Mesenchymal stem cell (in vitro differentiated cells and primary cell): ENCODE data around the gene SELENBP1.

Source experiments
- DNase-seq: peaks from one replicate; pipeline ENCODE4 v3.0.0-alpha.2; 2013
- H2AFZ ChIP-seq: one replicate; pipeline ENCODE4 v1.6.1; 2013; ENCODE audit warnings: low read depth, mild to moderate bottlenecking, control low read depth, inconsistent platforms, low read length, moderate library complexity
- H2AK5ac ChIP-seq: 2 replicates; pipeline ENCODE4 v1.6.1; 2013; ENCODE audit warnings: low read length, moderate library complexity, mild to moderate bottlenecking, inconsistent platforms; ENCODE audit not compliant: severe bottlenecking
- H2BK120ac ChIP-seq: one replicate; pipeline ENCODE4 v1.6.1; 2013; ENCODE audit warnings: low read depth, mild to moderate bottlenecking, inconsistent platforms, low read length, moderate library complexity
- H2BK12ac ChIP-seq, 2 experiments: one replicate each; pipeline ENCODE4 v1.6.1; 2013; ENCODE audit warnings: inconsistent platforms in 2 of 2, low read length in 2 of 2, mild to moderate bottlenecking in 2 of 2, moderate library complexity in 2 of 2, control low read depth in 1 of 2
- H2BK15ac ChIP-seq: one replicate; pipeline ENCODE4 v1.6.1; 2013; ENCODE audit warnings: mild to moderate bottlenecking, low read depth, inconsistent platforms; ENCODE audit not compliant: poor library complexity, severe bottlenecking
- H2BK5ac ChIP-seq: 2 replicates; pipeline ENCODE4 v1.6.1; 2013; ENCODE audit warnings: low read depth, mild to moderate bottlenecking, low read length, control low read depth, inconsistent platforms; ENCODE audit not compliant: poor library complexity, severe bottlenecking
- H3K14ac ChIP-seq, 2 experiments: one replicate each; pipeline ENCODE4 v1.6.1; 2013; ENCODE audit warnings: inconsistent platforms in 2 of 2, low read length in 2 of 2, control low read depth in 1 of 2, mild to moderate bottlenecking in 1 of 2, moderate library complexity in 1 of 2
- H3K18ac ChIP-seq, 2 experiments: one replicate each; pipeline ENCODE4 v1.6.1; 2013; ENCODE audit warnings: inconsistent platforms in 2 of 2, low read length in 2 of 2, control low read depth in 1 of 2, low read depth in 1 of 2, mild to moderate bottlenecking in 1 of 2
- H3K23ac ChIP-seq, 2 experiments: one replicate each; pipeline ENCODE4 v1.6.1; 2013; ENCODE audit warnings: inconsistent platforms in 2 of 2, low read length in 2 of 2, mild to moderate bottlenecking in 2 of 2, moderate library complexity in 2 of 2, control low read depth in 1 of 2
- H3K27ac ChIP-seq: 2 replicates; pipeline ENCODE4 v1.5.1; 2013; ENCODE audit warnings: mild to moderate bottlenecking, moderate library complexity, low read length, control low read depth, inconsistent platforms; ENCODE audit not compliant: poor library complexity, severe bottlenecking
- H3K27me3 ChIP-seq, 2 experiments: 2 replicates each; pipeline versions ENCODE4 v1.6.1 to v1.7.0; 2013; ENCODE audit warnings: low read length in 2 of 2, mild to moderate bottlenecking in 2 of 2, moderate library complexity in 2 of 2, control low read depth in 1 of 2, inconsistent platforms in 1 of 2; ENCODE audit not compliant: control insufficient read depth in 1 of 2, insufficient read depth in 1 of 2
- H3K36me3 ChIP-seq, 2 experiments: 2 replicates each; pipeline versions ENCODE4 v1.6.1 to v1.7.0; 2013; ENCODE audit warnings: low read length in 2 of 2, control low read depth in 1 of 2, inconsistent platforms in 1 of 2, low read depth in 1 of 2, mild to moderate bottlenecking in 1 of 2; ENCODE audit not compliant: insufficient read depth in 2 of 2, control insufficient read depth in 1 of 2
- H3K4ac ChIP-seq, 2 experiments: one replicate each; pipeline ENCODE4 v1.6.1; 2013; ENCODE audit warnings: inconsistent platforms in 2 of 2, low read length in 2 of 2, mild to moderate bottlenecking in 2 of 2, moderate library complexity in 2 of 2, control low read depth in 1 of 2, low read depth in 1 of 2
- H3K4me1 ChIP-seq: 2 replicates; pipeline ENCODE4 v1.6.1; 2013; ENCODE audit warnings: low read depth, low read length, control low read depth; ENCODE audit not compliant: control insufficient read depth, insufficient read depth
- H3K4me2 ChIP-seq: 2 replicates; pipeline ENCODE4 v1.6.1; 2013; ENCODE audit warnings: low read length, mild to moderate bottlenecking, inconsistent platforms; ENCODE audit not compliant: poor library complexity, severe bottlenecking
- H3K4me3 ChIP-seq, 2 experiments: 2 replicates each; pipeline versions ENCODE4 v1.5.1 to v1.7.0; 2013; ENCODE audit warnings: low read length in 2 of 2, mild to moderate bottlenecking in 2 of 2, control low read depth in 1 of 2, low read depth in 1 of 2; ENCODE audit not compliant: insufficient read depth in 1 of 2
- H3K79me1 ChIP-seq: replicated peaks from 2 replicates; pipeline ENCODE4 v1.6.1; 2013; ENCODE audit warnings: mild to moderate bottlenecking, control low read depth, low read length, inconsistent platforms; ENCODE audit not compliant: poor library complexity, severe bottlenecking
- H3K9ac ChIP-seq: 2 replicates; pipeline ENCODE4 v1.7.0; 2013; ENCODE audit warnings: mild to moderate bottlenecking, low read length, moderate library complexity
- H3K9me3 ChIP-seq: 2 replicates; pipeline ENCODE4 v1.7.0; 2013; ENCODE audit warnings: mild to moderate bottlenecking, low read length; ENCODE audit not compliant: control insufficient read depth
- H4K8ac ChIP-seq: one replicate; pipeline ENCODE4 v1.6.1; 2013; ENCODE audit warnings: inconsistent platforms, mild to moderate bottlenecking, low read length, moderate library complexity
- H4K91ac ChIP-seq: one replicate; pipeline ENCODE4 v1.6.1; 2013; ENCODE audit warnings: mild to moderate bottlenecking, low read length, inconsistent platforms
- WGBS: methylation state at CpG from one replicate; pipeline ENCODE4 v1.1.7; 2013; ENCODE audit warnings: mixed read lengths; 5-methylcytosine and 5-hydroxymethylcytosine counted together

The SELENBP1 gene

DNA sequence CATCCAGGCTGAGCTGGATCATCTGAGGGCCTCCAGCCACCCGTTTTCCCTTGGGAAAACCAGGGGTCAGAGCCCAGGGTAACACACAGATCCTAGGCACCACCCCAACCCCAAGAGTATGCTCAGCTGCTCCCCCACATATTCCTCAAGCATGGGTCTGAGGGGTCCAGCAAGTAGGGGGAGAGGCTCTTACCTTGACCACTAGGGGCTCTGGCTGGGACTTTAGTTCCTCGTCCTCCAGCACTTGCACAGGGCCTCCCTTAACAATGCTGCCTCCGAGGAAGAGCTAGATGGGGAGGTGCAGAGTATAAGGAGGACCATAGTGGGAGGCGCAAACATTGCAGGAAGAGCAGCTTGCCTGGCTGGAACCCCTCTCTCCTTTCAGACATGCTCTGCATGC, 7.5 kb downstream of the SELENBP1 start:
- 83% methylated on average over 3 of the region's 4 CpGs for WGBS
- Histone ChIP-seq H2BK5ac (no peak overlapping the region), H3K4me2 (no peak overlapping the region), H3K4ac (no peak overlapping the region), H3K23ac (no peak overlapping the region), H4K8ac (no peak overlapping the region), H2AFZ (no peak overlapping the region), H2AK5ac (no peak overlapping the region), H4K91ac (no peak overlapping the region), H3K18ac (no peak overlapping the region), H2BK15ac (no peak overlapping the region), H3K4me3 (no peak overlapping the region), H3K14ac (no peak overlapping the region), H3K79me1 (peaks cover 2% of the 10 kb centered on the region), H2BK120ac (no peak overlapping the region), H3K9ac (no peak overlapping the region), H3K4me1 (peaks cover 3% of the 10 kb centered on the region), H3K36me3 (peaks cover 36 to 61% of the 10 kb centered on the region in 2 experiments), H3K9me3 (no peaks in the 10 kb centered on the region), H2BK12ac (no peak overlapping the region), H3K27ac (no peak overlapping the region), H3K27me3 (no peaks in the 10 kb centered on the region)
- DNase-seq: no peak

GRCh38 chr1:151362308-151363155, 10.0 kb downstream of the SELENBP1 start:
- Histone ChIP-seq H4K91ac (no peak overlapping the region), H3K14ac (no peak overlapping the region), H2AK5ac (no peak overlapping the region), H3K27me3 (no peaks in the 10 kb centered on the region), H3K79me1 (no peaks in the 10 kb centered on the region), H3K4me1 (no peaks in the 10 kb centered on the region), H3K9me3 (no peaks in the 10 kb centered on the region), H3K27ac (no peak overlapping the region), H3K4me2 (no peak overlapping the region), H3K4ac (no peak overlapping the region), H3K4me3 (peak overlapping the region in 1 of 2 experiments; percentile 21), H2BK12ac (no peak overlapping the region), H2BK15ac (no peak overlapping the region), H2BK5ac (no peak overlapping the region), H2BK120ac (no peak overlapping the region), H3K18ac (no peak overlapping the region), H3K23ac (peak overlapping the region in 1 of 2 experiments; percentile 1), H3K36me3 (peaks cover 29 to 41% of the 10 kb centered on the region in 2 experiments), H3K9ac (no peak overlapping the region), H4K8ac (no peak overlapping the region), H2AFZ (no peak overlapping the region)
- WGBS: 97% methylated on average over 3 of the region's 3 CpGs
- no peak for DNase-seq

DNA sequence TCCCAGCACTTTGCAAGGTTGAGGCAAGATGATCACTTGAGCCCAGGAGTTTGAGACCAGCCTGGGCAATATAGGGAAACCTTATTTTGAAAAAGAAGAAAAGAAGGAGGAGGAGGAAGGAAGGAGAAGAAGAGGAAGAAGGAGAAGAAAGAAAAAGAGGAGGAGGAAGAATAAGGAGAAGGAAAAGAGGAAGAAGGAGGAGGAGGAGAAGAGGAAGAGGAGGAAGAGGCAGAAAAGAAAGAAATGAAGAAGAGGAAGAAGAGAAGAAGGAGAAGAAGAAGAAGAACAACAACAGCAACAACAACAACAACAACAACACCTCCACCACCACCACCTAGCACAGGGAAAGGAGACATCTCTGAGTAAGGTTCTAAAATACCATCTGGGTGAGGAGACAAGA, 10.6 kb downstream of the SELENBP1 start:
- H3K27ac ChIP-seq: no peak overlapping the region
- H2BK12ac ChIP-seq: no peak overlapping the region
- H3K14ac ChIP-seq: no peak overlapping the region
- H3K23ac ChIP-seq: peak overlapping the region in 1 of 2 experiments; percentile 1
- no peaks in the 10 kb centered on the region for H3K9me3 ChIP-seq
- H2BK120ac ChIP-seq: no peak overlapping the region
- no peak overlapping the region for H4K91ac ChIP-seq
- no peak overlapping the region for H3K4ac ChIP-seq
- no peak overlapping the region for H2AK5ac ChIP-seq
- H2BK5ac ChIP-seq: no peak overlapping the region
- H3K79me1 ChIP-seq: no peaks in the 10 kb centered on the region
- H3K4me3 ChIP-seq: no peak overlapping the region
- no peak overlapping the region for H3K9ac ChIP-seq
- H3K4me1 ChIP-seq: no peaks in the 10 kb centered on the region
- H4K8ac ChIP-seq: no peak overlapping the region
- peaks cover 28 to 38% of the 10 kb centered on the region in 2 experiments for H3K36me3 ChIP-seq
- H2AFZ ChIP-seq: no peak overlapping the region
- no peak overlapping the region for H3K4me2 ChIP-seq
- no peak for DNase-seq
- H3K18ac ChIP-seq: no peak overlapping the region
- no peak overlapping the region for H2BK15ac ChIP-seq
- H3K27me3 ChIP-seq: no peaks in the 10 kb centered on the region

DNA sequence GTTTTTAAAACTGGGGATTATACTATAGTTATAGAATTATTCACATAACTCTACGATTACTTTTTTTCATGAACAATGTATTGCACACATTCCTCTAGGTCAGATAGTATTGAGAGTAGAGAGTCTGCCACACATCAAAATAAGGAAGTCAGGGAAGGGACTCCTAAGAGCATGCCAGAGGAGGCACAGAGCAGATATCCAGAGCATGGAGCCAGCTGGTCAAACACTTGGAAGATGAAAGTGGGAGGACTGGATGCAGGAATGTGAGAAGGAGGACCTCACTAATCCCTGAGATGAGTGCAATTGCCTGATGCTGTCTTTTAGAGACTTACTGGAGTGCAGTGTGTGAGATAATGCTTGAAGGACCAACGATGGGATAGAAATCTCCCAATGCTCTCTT, 15.8 kb downstream of the SELENBP1 start:
- Histone ChIP-seq H3K4me1 (no peaks in the 10 kb centered on the region), H3K23ac (no peak overlapping the region), H2BK120ac (no peak overlapping the region), H2BK5ac (no peak overlapping the region), H3K36me3 (no peaks in the 10 kb centered on the region), H3K79me1 (no peaks in the 10 kb centered on the region), H2AK5ac (no peak overlapping the region), H4K91ac (no peak overlapping the region), H3K9ac (no peak overlapping the region), H3K27me3 (no peaks in the 10 kb centered on the region), H3K4me3 (no peak overlapping the region), H3K9me3 (no peaks in the 10 kb centered on the region), H2AFZ (no peak overlapping the region), H2BK12ac (no peak overlapping the region), H3K18ac (no peak overlapping the region), H3K14ac (no peak overlapping the region), H4K8ac (no peak overlapping the region), H3K4me2 (no peak overlapping the region), H3K4ac (no peak overlapping the region), H3K27ac (no peak overlapping the region), H2BK15ac (no peak overlapping the region)
- DNase-seq: no peak
- no CpG with 5 or more reads among the region's 2 CpGs for WGBS
